ENCODE results near the gene GKN2. TPM values are rescaled to one million over a fixed set of nuclear protein-coding genes. Genes with fewer than 3 reads are reported as not detected.

GKN2 gene
- total RNA-seq, 1 experiment from 2014 or later, result not detected

- no peaks in the 10 kb centered on the region for H3K27me3 ChIP-seq (ENCODE audit: insufficient read depth, low read length)
- H2AK5ac ChIP-seq (ENCODE audit: insufficient read length, low read length), result no peak overlapping the region
- no peak overlapping the region for H4K8ac ChIP-seq (replicated peaks; ENCODE audit: insufficient read length, low read depth, low read length)
- no peak overlapping the region for H2AFZ ChIP-seq (ENCODE audit: low read length)
- WGBS (ENCODE audit: extremely low coverage, insufficient read length, low lambda C conversion rate), result no CpG with 5 or more reads among the region's 9 CpGs
- no peak for DNase-seq
- H4K91ac ChIP-seq (ENCODE audit: insufficient read length, low read depth, low read length), result no peak overlapping the region
- Mint-ChIP-seq H3K4me1 (peaks cover 8 to 10% of the 10 kb centered on the region in 2 experiments), H3K4me3 (no peak overlapping the region), H3K9me3 (no peaks in the 10 kb centered on the region), H3K27me3 (ENCODE audit: low read depth) (peaks cover 12% of the 10 kb centered on the region), H3K36me3 (ENCODE audit: insufficient read depth in 1 of 3, low read depth in 3 of 3) (no peaks in the 10 kb centered on the region), H3K27ac (no peak overlapping the region)
- no peak overlapping the region for H3K4me2 ChIP-seq (ENCODE audit: insufficient read depth, insufficient read length, low read length)
- no peak for TF ChIP-seq CTCF (conservative IDR thresholded peaks at IDR 0.05)
- H3T11ph ChIP-seq (ENCODE audit: low read length), result no peak overlapping the region
- no peaks in the 10 kb centered on the region for H4K20me1 ChIP-seq (ENCODE audit: control insufficient read depth, insufficient read depth, insufficient read length)
- no peak overlapping the region for H4K5ac ChIP-seq (ENCODE audit: insufficient read length, low read depth, low read length)
- H3K4ac ChIP-seq (ENCODE audit: low read depth, low read length), result no peak overlapping the region
- no peak overlapping the region for H2BK5ac ChIP-seq (ENCODE audit: insufficient read length, low read length)
- H3K9me3 ChIP-seq (ENCODE audit: control insufficient read depth, low read depth, low read length), result no peaks in the 10 kb centered on the region
- H3K4me1 ChIP-seq (ENCODE audit: insufficient read depth, low read length), result no peaks in the 10 kb centered on the region
- H2BK15ac ChIP-seq (ENCODE audit: low read depth, low read length), result no peak overlapping the region
- H3K14ac ChIP-seq (ENCODE audit: insufficient read depth, low read length), result no peak overlapping the region
- H2BK12ac ChIP-seq (ENCODE audit: insufficient read length, low read depth, low read length), result no peak overlapping the region
- H3K23ac ChIP-seq (ENCODE audit: insufficient read length, low read depth, low read length), result no peak overlapping the region
- no peak overlapping the region for H2BK20ac ChIP-seq (ENCODE audit: low read depth, low read length, poor library complexity, severe bottlenecking)
- no peak overlapping the region for H2BK120ac ChIP-seq (ENCODE audit: low read depth, low read length, poor library complexity, severe bottlenecking)
- H3K9ac ChIP-seq (ENCODE audit: extremely low read depth, insufficient read length, low read length), result no peak overlapping the region
- no peak overlapping the region for H3K27ac ChIP-seq (ENCODE audit: insufficient read length, low read depth, low read length)
- H3K79me2 ChIP-seq (ENCODE audit: insufficient read depth, low read length), result no peaks in the 10 kb centered on the region
- no peaks in the 10 kb centered on the region for H3K79me1 ChIP-seq (ENCODE audit: insufficient read depth, low read depth, low read length, poor library complexity, severe bottlenecking)
- no peaks in the 10 kb centered on the region for H3K23me2 ChIP-seq (ENCODE audit: insufficient read length, low read depth, low read length, poor library complexity, severe bottlenecking)
- H3K56ac ChIP-seq (ENCODE audit: insufficient read length, low read depth, low read length), result no peak overlapping the region
- no peak overlapping the region for H3K18ac ChIP-seq (ENCODE audit: insufficient read length, low read depth, low read length)
Observed at GRCh38 chr2:68974946-68975665, 22.4 kb upstream of the GKN2 start.

Measured in H9 (cell line).